Activated T-cell treated with anti-CD3 and anti-CD28 coated beads, Interleukin-2, amount 50 U/mL, for 48 hours (primary cell): ENCODE results near the gene GPR22.

Experiments
- DNase-seq, 2 experiments: peaks; one replicate each; pipeline ENCODE4 v3.0.0-alpha.2; 2020

Gene GPR22

DNA sequence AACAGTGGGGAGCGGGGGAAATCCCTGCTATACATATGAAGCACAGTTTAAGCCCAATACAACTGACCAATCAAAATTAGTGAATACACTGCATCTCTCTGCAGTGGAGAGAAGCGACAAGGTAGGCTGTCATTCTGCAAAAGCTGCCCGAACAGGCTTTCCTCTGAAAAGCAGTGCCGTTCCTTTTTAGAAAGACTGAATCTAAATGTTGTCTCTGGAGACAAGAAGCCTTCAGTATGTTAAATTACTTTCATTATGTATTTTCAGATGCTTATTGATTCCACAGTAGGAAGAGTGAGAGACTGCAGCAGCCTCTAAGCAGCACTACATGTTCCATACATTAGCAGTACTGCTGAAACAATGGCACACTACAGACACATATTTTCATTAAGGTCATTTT lies at the start of gene GPR22:
GPR22 (plus strand) TSS at position 129 of the 400 bp plus-strand sequence. CDS start 4,004 bp downstream, outside the sequence.
- no peak for DNase-seq

- no peak for DNase-seq
Observed at GRCh38 chr7:107427462-107427861, 42.4 kb upstream of the GPR22 start.

DNA sequence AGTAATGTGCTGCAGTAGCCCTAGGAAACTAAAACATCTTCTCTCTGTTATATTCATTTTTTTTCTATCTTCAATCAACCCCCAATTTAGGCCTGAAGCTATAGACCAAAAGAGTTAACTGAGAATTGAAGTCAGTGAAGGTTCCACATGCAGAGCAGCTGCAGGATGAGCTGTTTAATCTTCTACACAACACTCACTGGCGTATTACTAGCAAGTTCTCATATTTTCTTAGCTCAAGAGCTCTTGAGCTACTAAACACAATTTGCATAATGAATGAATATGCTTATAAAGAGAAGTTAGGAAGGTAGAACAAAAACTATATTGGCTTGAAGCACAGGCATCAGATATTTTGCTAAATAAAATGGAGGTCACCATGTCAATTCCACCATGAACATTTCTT lies 41.2 kb upstream of the GPR22 start:
- DNase-seq: no peak

DNA sequence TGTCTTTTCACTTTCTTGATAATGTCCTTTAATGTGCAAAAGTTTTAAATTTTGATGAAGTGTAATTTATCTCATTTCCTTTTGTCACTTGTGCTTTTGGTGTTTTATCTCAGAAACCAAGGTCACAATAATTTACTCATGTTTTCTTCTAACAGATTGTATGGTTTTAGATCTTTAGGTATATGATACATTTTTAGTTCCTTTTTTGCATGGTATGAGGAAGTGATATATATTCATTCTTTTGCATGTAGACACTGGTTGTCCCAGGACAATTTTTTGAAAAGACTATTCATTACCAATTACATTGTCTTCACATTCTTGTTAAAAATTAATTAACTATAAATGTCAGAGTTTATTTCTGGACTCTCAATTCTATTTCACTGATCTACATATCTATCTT lies 39.8 kb upstream of the GPR22 start:
- DNase-seq: no peak

DNA sequence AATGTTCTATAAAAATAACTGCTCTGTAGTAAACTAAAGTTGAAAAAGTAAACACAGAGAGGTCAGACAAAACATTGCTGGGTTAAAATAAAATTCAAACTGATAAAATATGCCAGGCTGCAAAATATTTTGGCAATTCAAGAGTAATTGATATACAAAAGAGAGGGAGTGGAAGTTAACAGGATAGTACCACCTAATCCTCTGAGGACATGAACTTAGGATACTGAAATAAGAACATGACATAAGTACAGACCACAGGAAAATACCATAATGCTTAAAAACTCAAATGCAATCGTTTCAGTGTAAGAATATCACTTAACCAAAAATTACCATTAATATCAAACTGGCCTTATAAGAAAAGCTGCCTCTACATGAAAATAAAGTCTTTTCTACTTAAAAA lies 37.6 kb upstream of the GPR22 start:
- no peak for DNase-seq

GRCh38 chr7:107435749-107436148 lies 34.1 kb upstream of the GPR22 start:
- no peak for DNase-seq

DNA sequence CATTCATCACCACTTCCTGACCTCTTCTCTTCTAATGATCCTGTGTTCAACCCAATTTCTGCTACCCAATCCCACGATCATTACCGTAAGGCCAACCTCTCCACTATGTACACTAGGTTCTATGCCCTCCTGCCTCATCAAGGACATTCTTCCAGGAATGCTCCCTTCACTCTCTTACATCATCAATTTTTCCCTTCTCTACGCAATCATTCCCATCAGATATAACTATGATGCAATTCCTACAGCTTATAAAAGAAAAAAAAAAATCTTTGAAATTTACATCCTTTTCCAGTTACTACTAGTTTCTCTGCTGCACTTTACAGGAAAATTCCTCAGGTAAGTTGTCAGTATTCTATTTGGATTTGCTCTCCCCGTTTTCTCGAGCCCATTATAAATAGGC lies 30.8 kb upstream of the GPR22 start:
- DNase-seq: no peak

DNA sequence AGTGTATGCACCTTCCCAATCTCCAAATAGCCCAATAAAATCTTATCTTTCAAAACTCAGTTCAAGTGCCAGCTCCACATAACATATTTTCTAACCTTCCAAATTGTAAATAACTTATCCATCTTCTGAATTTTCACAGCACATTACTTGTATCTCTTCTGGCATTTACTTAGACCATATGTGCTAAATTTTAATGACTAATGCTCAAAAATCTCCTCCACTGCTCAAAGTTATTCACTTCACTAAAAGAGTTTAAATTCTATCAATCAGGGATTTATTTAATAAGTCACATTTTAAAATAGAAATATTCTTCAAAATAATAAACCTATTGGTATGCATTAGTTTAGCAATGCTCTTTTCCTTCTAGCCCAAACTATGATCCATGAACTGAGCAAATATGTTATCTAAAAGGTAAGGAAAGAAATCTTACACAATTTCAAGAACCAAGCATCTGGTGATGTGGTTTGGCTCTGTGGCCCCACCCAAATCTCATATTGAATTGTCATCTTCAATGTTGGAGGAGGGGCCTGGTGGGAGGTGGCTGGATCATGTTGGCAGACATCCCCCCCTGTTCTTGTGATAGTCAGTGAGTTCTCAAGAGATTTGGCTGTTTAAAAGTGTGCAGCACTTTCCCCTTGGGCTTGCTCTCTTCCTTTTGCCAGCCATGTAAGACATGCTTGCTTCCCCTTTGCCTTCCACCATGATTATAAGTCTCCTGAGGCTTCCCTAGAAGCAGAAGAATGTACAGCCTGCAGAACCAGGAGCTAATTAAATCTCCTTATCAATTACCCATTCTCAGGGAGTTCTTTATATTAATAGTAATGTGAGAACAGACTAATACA lies 28.1 kb upstream of the GPR22 start:
- no peak for DNase-seq

- DNase-seq: no peak
Observed at GRCh38 chr7:107442678-107443077, 27.2 kb upstream of the GPR22 start.

DNA sequence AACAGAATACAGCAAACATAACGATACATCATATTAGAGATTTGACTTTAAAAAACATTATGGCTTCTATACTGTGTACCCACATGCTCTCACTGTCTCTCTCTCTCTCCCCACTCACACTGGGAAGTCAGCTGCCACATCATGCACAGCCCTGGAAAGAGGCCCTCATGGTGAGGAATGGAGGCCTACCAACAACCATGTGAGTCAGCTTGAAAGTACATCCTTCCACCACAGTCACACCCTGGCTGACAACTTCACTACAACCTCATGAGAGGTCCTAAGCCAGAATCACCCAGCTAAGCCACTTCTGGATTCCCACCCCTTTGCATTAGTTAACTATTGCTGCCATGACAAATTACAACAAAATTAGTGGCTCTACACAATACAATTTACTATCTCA lies 23.3 kb upstream of the GPR22 start:
- DNase-seq: peak; percentile 23 to 29

DNA sequence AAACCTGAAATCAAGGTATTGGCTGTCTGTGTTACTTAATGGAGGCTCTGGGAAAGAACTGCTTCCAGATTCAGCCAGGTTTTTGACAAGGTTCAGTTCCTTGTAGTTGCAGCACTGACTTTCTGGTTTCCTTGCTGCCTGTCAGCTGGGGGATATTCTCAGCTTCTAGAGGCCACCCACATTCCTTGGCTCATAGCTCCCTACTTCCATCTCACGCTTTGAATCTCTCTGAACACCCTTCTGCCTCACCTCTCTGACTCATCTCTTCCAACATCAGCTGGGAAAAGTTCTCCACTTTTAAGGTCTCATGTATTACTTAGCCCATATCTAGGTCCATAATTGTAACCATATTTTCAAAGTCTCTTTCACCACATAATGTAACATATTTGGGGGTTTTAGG lies 22.9 kb upstream of the GPR22 start:
- DNase-seq: no peak

- DNase-seq: no peak
Observed at GRCh38 chr7:107450970-107451369, 18.9 kb upstream of the GPR22 start.

DNA sequence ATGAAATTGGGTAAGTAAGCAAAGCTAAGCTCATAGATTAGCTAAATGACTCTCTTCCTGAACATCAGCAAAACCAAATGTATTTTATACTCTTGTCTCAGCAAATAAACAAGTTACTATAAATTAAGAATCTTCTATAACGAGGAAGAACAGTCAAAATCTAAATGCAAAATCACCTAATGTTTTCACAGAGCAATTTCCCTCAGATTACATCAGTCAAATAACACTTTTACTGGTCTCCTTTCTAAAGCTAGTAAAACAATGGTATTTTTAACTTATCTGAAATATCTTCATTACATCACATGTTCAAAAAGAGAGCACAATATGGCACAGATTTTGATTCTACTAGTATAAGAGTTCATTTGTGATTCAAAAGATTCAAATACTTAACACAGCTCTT lies 16.5 kb upstream of the GPR22 start:
- DNase-seq: no peak

DNA sequence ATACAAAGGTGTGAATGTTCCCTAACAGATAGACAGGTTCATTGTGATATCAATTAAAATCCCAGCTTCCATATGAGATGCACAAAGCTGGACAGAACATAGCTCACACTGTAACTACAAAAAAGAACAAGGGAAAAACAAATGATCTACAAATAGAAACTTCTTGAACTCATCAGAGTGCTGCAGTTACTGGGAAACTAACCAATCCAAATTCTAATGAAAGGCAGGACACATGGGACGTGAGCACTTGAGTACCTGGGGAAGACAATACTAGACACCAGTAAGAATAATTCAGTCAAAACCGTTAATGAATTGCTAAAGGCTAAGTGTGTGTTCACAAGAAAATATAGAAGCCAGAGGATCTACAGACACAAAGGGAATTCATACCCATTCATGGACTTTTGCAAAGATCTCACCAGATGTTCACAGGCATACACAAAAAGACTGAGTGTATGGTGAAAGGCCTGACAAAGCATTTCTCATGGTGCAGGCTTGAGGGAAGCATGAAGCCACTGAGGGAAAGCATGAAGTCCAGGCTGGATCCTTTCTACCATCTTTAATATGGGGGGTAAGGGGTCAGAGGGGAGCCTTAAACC lies 7.8 kb upstream of the GPR22 start:
- DNase-seq: no peak

GRCh38 chr7:107463139-107464078 lies 6.4 kb upstream of the GPR22 start:
- DNase-seq: peak; percentile 38 to 42

DNA sequence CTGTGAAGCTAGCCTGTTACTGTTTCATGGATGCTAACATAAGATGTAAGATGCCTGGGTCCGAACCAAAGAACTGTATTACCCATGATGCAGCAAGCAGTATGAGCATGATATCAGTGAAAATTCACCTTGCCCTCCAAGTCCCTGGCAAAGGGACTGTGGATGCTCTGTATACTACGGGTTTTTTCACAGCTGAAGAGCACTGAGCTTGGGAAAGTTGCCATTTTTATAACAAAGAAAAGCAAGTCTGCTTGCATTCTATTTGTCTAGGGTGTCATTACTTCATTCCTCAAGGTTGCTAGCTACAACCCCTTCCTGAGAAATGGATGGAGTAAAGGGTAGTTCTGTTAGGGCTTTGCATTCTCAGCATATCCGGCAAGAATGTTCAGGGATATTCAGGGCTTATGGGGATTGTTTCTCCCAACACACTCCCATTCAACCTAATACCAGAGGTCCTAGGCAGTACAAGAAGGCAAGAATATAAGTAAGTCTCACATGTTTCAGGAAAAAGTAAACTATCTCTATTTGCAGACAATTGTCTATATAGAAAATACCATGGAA lies 5.1 kb upstream of the GPR22 start:
- no peak for DNase-seq

- no peak for DNase-seq
Observed at GRCh38 chr7:107467972-107468371, 1.9 kb upstream of the GPR22 start.

- no peak for DNase-seq
Observed at GRCh38 chr7:107468824-107469223, 1.0 kb upstream of the GPR22 start.

GRCh38 chr7:107471292-107472070 lies 1.6 kb downstream of the GPR22 start:
- DNase-seq: no peak

GRCh38 chr7:107472116-107472515 lies 2.3 kb downstream of the GPR22 start:
- DNase-seq: no peak

GRCh38 chr7:107474104-107474521 lies 4.3 kb downstream of the GPR22 start:
- no peak for DNase-seq

DNA sequence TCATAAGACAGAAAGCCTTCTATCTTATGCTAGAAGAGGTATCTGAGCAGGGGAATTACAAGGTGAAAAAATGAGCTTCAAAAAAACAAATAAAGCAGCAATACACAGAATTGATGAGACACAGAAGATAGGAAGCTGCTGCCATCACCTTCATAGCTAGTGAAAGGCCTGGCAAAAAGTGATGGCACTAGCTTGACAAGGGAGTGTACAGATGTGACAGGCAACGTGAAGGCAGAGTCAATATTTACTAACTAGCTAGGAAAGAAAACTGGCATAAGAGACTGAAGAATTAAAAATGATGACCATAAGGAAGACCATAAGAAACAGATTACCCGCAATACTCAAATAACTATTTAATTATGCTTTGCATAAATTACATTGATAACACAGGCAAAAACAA lies 9.4 kb downstream of the GPR22 start:
- no peak for DNase-seq
